ENCODE measurements around the gene OR8H2. TPM values are rescaled to one million over a fixed set of nuclear protein-coding genes. Genes with fewer than 3 reads are reported as not detected.

OR8H2 gene, protein sequence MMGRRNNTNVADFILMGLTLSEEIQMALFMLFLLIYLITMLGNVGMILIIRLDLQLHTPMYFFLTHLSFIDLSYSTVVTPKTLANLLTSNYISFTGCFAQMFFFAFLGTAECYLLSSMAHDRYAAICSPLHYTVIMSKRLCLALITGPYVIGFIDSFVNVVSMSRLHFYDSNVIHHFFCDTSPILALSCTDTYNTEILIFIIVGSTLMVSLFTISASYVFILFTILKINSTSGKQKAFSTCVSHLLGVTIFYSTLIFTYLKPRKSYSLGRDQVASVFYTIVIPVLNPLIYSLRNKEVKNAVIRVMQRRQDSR
- not detected in 5 replicates for total RNA-seq (2022; extraction: Qiagen RNA extraction)

DNA sequence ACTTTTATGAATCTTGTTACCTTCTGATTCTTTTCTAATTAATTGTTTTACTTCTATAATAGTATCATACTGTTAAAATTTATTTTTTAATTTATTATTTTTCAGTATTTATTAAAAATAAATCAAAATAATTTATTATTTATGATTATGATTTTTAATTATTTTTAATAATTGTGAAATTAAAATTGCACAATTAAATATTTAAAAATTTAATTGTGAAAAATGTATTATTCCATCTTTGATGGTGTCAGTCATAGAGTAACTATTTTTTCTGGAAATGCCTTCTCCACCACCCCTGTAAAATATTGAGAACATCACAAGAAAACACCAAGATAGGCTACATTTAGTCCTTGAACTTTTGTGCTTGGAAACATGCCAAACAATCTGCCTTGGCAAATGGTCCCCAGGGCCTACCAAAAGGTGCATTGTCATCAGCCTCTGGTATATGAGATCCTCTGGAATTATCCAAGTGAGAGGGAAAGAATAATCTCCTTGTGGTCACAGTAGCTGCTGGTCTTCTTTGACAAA lies at the start of gene OR8H2:
Gene OR8H2, plus strand, starts transcription at position 478 of the 528 bp plus-strand sequence. CDS start 1,356 bp downstream, outside the sequence.

DNA sequence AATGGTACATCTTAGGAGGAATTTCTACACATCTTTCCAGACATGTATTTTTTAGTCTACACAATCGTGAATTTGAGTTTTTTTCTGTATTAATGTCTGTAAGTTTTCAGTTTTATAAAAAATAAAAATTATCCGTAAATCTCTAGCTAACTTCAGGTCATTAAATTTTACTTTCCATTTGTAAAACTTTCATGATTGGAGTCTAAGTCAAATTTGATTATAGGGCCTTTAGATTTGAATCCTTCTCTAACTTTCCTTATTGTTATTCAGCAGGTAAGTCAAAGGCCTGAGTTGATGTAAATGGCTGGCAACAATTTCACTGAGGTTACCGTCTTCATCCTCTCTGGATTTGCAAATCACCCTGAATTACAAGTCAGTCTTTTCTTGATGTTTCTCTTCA lies 10.5 kb upstream of the OR8H2 start, which contains the start of gene OR8I2:
Gene OR8I2, plus strand, starts transcription at position 301 of the 400 bp plus-strand sequence. Its CDS starts 0 bp downstream, at position 301.

DNA sequence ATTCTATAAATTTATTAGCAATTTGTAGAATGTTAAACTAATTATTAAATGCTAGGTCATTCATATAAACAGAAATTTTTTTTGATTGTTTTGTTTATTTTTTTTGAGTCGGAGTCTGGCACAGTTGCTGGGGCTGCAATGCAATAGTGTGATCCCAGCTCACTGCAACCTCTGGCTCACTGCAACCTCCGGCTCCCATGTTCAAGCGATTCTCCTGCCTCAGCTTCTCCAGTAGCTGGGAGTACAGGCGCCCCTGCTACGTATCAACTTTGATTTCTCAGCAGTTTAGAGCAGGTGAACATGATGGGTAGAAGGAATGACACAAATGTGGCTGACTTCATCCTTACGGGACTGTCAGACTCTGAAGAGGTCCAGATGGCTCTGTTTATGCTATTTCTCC lies 18.6 kb downstream of the OR8H2 start, which contains the start of gene OR8H3:
Gene OR8H3, plus strand, starts transcription at position 301 of the 400 bp plus-strand sequence. Its CDS starts 0 bp downstream, at position 301.

DNA sequence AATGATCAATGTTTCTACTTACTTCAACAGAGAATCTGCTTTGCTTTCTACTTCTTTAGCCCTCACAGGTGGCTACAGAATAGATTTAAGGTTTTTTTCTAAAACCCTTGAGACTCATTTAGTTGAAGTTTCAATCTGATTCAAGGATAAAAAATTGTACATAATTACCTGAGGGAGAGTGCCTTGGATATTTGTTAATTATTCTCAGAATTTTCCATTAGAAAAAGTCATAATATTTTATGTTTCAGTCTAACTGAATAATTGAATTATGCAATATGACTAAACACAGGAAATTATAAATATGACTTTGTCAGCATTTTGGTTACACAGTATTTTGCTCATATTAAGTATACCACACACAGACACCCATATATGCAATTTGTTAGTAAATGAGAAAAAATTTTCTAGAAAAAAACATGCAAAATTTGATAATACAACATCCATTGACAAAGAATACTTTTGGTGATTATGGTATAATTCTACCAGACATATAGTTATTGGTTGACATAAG lies 36.7 kb downstream of the OR8H2 start, which contains the start of gene OR8J3:
Gene OR8J3, minus strand, starts transcription at position 51 of the 511 bp plus-strand sequence. CDS start 2,483 bp downstream, outside the sequence.

Other genes with a start within 250 kb of the OR8H2 start
- not detected in 5 replicates for gene TRIM51, start 220.4 kb upstream of the OR8H2 start, total RNA-seq (2022; extraction: Qiagen RNA extraction)
- not detected in 5 replicates for gene OR5W2, start 189.1 kb upstream of the OR8H2 start, total RNA-seq (2022; extraction: Qiagen RNA extraction)
- not detected in 5 replicates for gene OR5I1, start 167.3 kb upstream of the OR8H2 start, total RNA-seq (2022; extraction: Qiagen RNA extraction)
- not detected in 5 replicates for gene OR10AG1, start 133.7 kb upstream of the OR8H2 start, total RNA-seq (2022; extraction: Qiagen RNA extraction)
- not detected in 5 replicates for gene OR5F1, start 109.1 kb upstream of the OR8H2 start, total RNA-seq (2022; extraction: Qiagen RNA extraction)
- not detected in 5 replicates for gene OR5AS1, start 76.0 kb upstream of the OR8H2 start, total RNA-seq (2022; extraction: Qiagen RNA extraction)
- not detected in 5 replicates for gene OR8I2, start 10.4 kb upstream of the OR8H2 start, total RNA-seq (2022; extraction: Qiagen RNA extraction)
- gene OR8H3, start 18.7 kb downstream of the OR8H2 start, total RNA-seq (2022; extraction: Qiagen RNA extraction) = not detected in 5 replicates
- gene OR8J3, start 36.5 kb downstream of the OR8H2 start, total RNA-seq (2022; extraction: Qiagen RNA extraction) = not detected in 5 replicates
- gene OR8K5, start 56.6 kb downstream of the OR8H2 start, total RNA-seq (2022; extraction: Qiagen RNA extraction) = not detected in 5 replicates
- not detected in 5 replicates for gene OR5J2, start 72.9 kb downstream of the OR8H2 start, total RNA-seq (2022; extraction: Qiagen RNA extraction)
- gene OR5T2, start 130.6 kb downstream of the OR8H2 start, total RNA-seq (2022; extraction: Qiagen RNA extraction) = not detected in 5 replicates
- gene OR5T3, start 148.6 kb downstream of the OR8H2 start, total RNA-seq (2022; extraction: Qiagen RNA extraction) = not detected in 5 replicates
- gene OR5T1, start 170.5 kb downstream of the OR8H2 start, total RNA-seq (2022; extraction: Qiagen RNA extraction) = not detected in 5 replicates
- not detected in 5 replicates for gene OR8H1, start 188.6 kb downstream of the OR8H2 start, total RNA-seq (2022; extraction: Qiagen RNA extraction)
- not detected in 5 replicates for gene OR8K3, start 211.5 kb downstream of the OR8H2 start, total RNA-seq (2022; extraction: Qiagen RNA extraction)
- gene OR8K1, start 242.4 kb downstream of the OR8H2 start, total RNA-seq (2022; extraction: Qiagen RNA extraction) = not detected in 5 replicates